Measurements from ENCODE around the gene RNASEH2A. TPM values are rescaled to one million over a fixed set of nuclear protein-coding genes. Genes with fewer than 3 reads are reported as not detected.
A peak's percentile ranks its signal among the peaks of the same experiment; 100 is the strongest.

RNASEH2A gene
- total RNA-seq, 1 experiment from 2014 or later: 72.9 TPM

- TF ChIP-seq ZNF232 (CRISPR knock-in tag; IDR thresholded peaks at IDR 0.05): 0 out of 2 replicates have a peak, but pooled peaks have one; percentile 35
- peak; percentile 53 for TF ChIP-seq RELA (CRISPR knock-in tag; IDR thresholded peaks at IDR 0.05; ENCODE audit: borderline replicate concordance)
- TF ChIP-seq GABPB1 (CRISPR knock-in tag; IDR thresholded peaks at IDR 0.05): 0 out of 2 replicates have a peak, but pooled peaks have one; percentile 28
- no peak for TF ChIP-seq IRF2 (CRISPR knock-in tag; IDR thresholded peaks at IDR 0.05; ENCODE audit: borderline replicate concordance, low read depth)
- peak; percentile 87 for TF ChIP-seq MAX (CRISPR knock-in tag; IDR thresholded peaks at IDR 0.05)
- TF ChIP-seq, protein P1, sequence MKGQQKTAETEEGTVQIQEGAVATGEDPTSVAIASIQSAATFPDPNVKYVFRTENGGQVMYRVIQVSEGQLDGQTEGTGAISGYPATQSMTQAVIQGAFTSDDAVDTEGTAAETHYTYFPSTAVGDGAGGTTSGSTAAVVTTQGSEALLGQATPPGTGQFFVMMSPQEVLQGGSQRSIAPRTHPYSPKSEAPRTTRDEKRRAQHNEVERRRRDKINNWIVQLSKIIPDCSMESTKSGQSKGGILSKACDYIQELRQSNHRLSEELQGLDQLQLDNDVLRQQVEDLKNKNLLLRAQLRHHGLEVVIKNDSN (CRISPR knock-in tag; IDR thresholded peaks at IDR 0.05): peak; percentile 57
- no peak for TF ChIP-seq NFE2L1 (CRISPR knock-in tag; IDR thresholded peaks at IDR 0.05)
- TF ChIP-seq SOX15 (CRISPR knock-in tag; IDR thresholded peaks at IDR 0.05): no peak
- TF ChIP-seq FOXJ3 (CRISPR knock-in tag; IDR thresholded peaks at IDR 0.05; ENCODE audit: borderline replicate concordance): no peak
- peak; percentile 74; the same call in 1 of the 2 replicates for TF ChIP-seq HMGXB4 (CRISPR knock-in tag; IDR thresholded peaks at IDR 0.05)
- no peak for TF ChIP-seq NFYB (CRISPR knock-in tag; conservative IDR thresholded peaks at IDR 0.05; ENCODE audit: low read depth)
- TF ChIP-seq, protein P2, sequence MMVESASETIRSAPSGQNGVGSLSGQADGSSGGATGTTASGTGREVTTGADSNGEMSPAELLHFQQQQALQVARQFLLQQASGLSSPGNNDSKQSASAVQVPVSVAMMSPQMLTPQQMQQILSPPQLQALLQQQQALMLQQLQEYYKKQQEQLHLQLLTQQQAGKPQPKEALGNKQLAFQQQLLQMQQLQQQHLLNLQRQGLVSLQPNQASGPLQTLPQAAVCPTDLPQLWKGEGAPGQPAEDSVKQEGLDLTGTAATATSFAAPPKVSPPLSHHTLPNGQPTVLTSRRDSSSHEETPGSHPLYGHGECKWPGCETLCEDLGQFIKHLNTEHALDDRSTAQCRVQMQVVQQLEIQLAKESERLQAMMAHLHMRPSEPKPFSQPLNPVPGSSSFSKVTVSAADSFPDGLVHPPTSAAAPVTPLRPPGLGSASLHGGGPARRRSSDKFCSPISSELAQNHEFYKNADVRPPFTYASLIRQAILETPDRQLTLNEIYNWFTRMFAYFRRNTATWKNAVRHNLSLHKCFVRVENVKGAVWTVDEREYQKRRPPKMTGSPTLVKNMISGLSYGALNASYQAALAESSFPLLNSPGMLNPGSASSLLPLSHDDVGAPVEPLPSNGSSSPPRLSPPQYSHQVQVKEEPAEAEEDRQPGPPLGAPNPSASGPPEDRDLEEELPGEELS (CRISPR knock-in tag; IDR thresholded peaks at IDR 0.05): 0 out of 2 replicates have a peak, but pooled peaks have one; percentile 66
- TF ChIP-seq HMGA2 (CRISPR knock-in tag; IDR thresholded peaks at IDR 0.05): no peak
- TF ChIP-seq SMAD3 (CRISPR knock-in tag; IDR thresholded peaks at IDR 0.05; ENCODE audit: borderline replicate concordance): peak; percentile 67; the same call in 1 of the 2 replicates
Observed at GRCh38 chr19:12792051-12792852, 14.1 kb upstream of the RNASEH2A start (continued).

GRCh38 chr19:12792853-12793289, 13.5 kb upstream of the RNASEH2A start:
- TF ChIP-seq HMGXB4 (CRISPR knock-in tag; IDR thresholded peaks at IDR 0.05) (0 out of 2 replicates have a peak, but pooled peaks have one; percentile 5), CBFB (CRISPR knock-in tag; IDR thresholded peaks at IDR 0.05; ENCODE audit: low read depth) (no peak)
- Mint-ChIP-seq H3K36me3 (peaks cover 5% of the 10 kb centered on the region), H3K4me1 (peaks cover 39% of the 10 kb centered on the region)

More at GRCh38 chr19:12792853-12793289, 13.5 kb upstream of the RNASEH2A start:
- ChIA-PET CTCF (interaction anchor here (0.6 to 14.0 kb wide), 17 partner anchors 8 to 173 kb away, joined by 3 to 341 read pairs (median 5); partner anchors contain the start of genes HOOK2, PRDX2, RNASEH2A and THSD8), POLR2A (interaction anchor here (0.6 to 3.1 kb wide), 15 partner anchors 9 to 112 kb away, joined by 3 to 29 read pairs (median 4); partner anchors contain the start of genes HOOK2, PRDX2, RNASEH2A and THSD8)
- no peak overlapping the region for H3K27ac Mint-ChIP-seq
- peak overlapping the region; percentile 84 for H3K4me3 Mint-ChIP-seq
- DNase-seq (ENCODE audit: low spot score) (no peak), ATAC-seq (no peak)
- peaks cover 32% of the 10 kb centered on the region for H3K27me3 Mint-ChIP-seq (ENCODE audit: low read depth)
- H3K9me3 Mint-ChIP-seq: no peaks in the 10 kb centered on the region
